Activated T-cell treated with anti-CD3 and anti-CD28 coated beads, Interleukin-2, amount 50 U/mL, for 4 hours (primary cell): ENCODE results near the gene PLEKHA5. TPM values are rescaled to one million over a fixed set of nuclear protein-coding genes. Genes with fewer than 3 reads are reported as not detected.
"Not testable (repeated sequence)": the region's sequence is repeated elsewhere in the genome, so short reads cannot be mapped to it uniquely, and the experiment has no call there.

Source experiments
- ATAC-seq, 2 donors: fragments of 200-7000 bp; cut with Tn5 transposase; one replicate each; pipeline ENCODE4 v1.10.0; 2021
- DNase-seq: peaks from one replicate; pipeline ENCODE4 v3.0.0-alpha.2; 2020
- H3K27me3 Mint-ChIP-seq: one replicate; pipeline ENCODE4 v1.8.0; 2021; ENCODE audit warnings: low read depth, mixed read lengths
- H3K36me3 Mint-ChIP-seq: one replicate; pipeline ENCODE4 v1.8.0; 2022; ENCODE audit warnings: mixed read lengths; ENCODE audit not compliant: insufficient read depth
- H3K4me1 Mint-ChIP-seq: one replicate; pipeline ENCODE4 v1.8.0; 2021; ENCODE audit warnings: low read depth, mixed read lengths
- H3K4me3 Mint-ChIP-seq: one replicate; pipeline ENCODE4 v1.8.0; 2021; ENCODE audit warnings: mild to moderate bottlenecking, moderate library complexity, mixed read lengths
- H3K9me3 Mint-ChIP-seq: one replicate; pipeline ENCODE4 v1.8.0; 2021; ENCODE audit warnings: mixed read lengths
- total RNA-seq, 3 donors: library from RNA; stranded (reverse); gene quantifications; one replicate each; pipeline ENCODE4 v1.2.1, GENCODE V29; 2021

Gene PLEKHA5
- total RNA-seq, 3 donors from 2014 or later = 0.66 to 2.9 (median 2.0) TPM

GRCh38 chr12:19412844-19413243 lies 283.3 kb downstream of the PLEKHA5 start:
- peaks cover 2% of the 10 kb centered on the region for H3K27me3 Mint-ChIP-seq
- DNase-seq (no peak), ATAC-seq (no peak)
- H3K4me3 Mint-ChIP-seq = no peak overlapping the region
- no peaks in the 10 kb centered on the region for H3K9me3 Mint-ChIP-seq
- no peaks in the 10 kb centered on the region for H3K4me1 Mint-ChIP-seq
- H3K36me3 Mint-ChIP-seq = no peaks in the 10 kb centered on the region

GRCh38 chr12:19413582-19413981 lies 284.0 kb downstream of the PLEKHA5 start:
- not testable (repeated sequence) for H3K4me3 Mint-ChIP-seq, ATAC-seq, H3K9me3 Mint-ChIP-seq, H3K36me3 Mint-ChIP-seq, H3K4me1 Mint-ChIP-seq, H3K27me3 Mint-ChIP-seq, DNase-seq

GRCh38 chr12:19415563-19415962 lies 286.0 kb downstream of the PLEKHA5 start:
- no peak for DNase-seq
- Mint-ChIP-seq H3K9me3 (no peaks in the 10 kb centered on the region), H3K4me3 (no peak overlapping the region), H3K4me1 (no peaks in the 10 kb centered on the region), H3K27me3 (peaks cover 2% of the 10 kb centered on the region), H3K36me3 (no peaks in the 10 kb centered on the region)
- no peak for ATAC-seq

- no peak for DNase-seq
- Mint-ChIP-seq H3K9me3 (no peaks in the 10 kb centered on the region), H3K36me3 (no peaks in the 10 kb centered on the region), H3K4me1 (no peaks in the 10 kb centered on the region), H3K4me3 (no peak overlapping the region), H3K27me3 (no peaks in the 10 kb centered on the region)
- no peak for ATAC-seq
Measured at GRCh38 chr12:19419086-19419485, 289.6 kb downstream of the PLEKHA5 start.

- ATAC-seq (no peak), DNase-seq (no peak)
- H3K27me3 Mint-ChIP-seq = no peaks in the 10 kb centered on the region
- H3K36me3 Mint-ChIP-seq = no peaks in the 10 kb centered on the region
- no peak overlapping the region for H3K4me3 Mint-ChIP-seq
- H3K9me3 Mint-ChIP-seq = no peaks in the 10 kb centered on the region
- no peaks in the 10 kb centered on the region for H3K4me1 Mint-ChIP-seq
Measured at GRCh38 chr12:19421503-19422282, 292.2 kb downstream of the PLEKHA5 start.

- Mint-ChIP-seq H3K36me3 (no peaks in the 10 kb centered on the region), H3K4me3 (no peak overlapping the region), H3K4me1 (peaks cover 4% of the 10 kb centered on the region), H3K27me3 (no peaks in the 10 kb centered on the region), H3K9me3 (no peaks in the 10 kb centered on the region)
- no peak for ATAC-seq
- no peak for DNase-seq
Measured at GRCh38 chr12:19423166-19423930, 293.8 kb downstream of the PLEKHA5 start.
